ENCODE data around the gene DLG2.
"Not testable (repeated sequence)": the region's sequence is repeated elsewhere in the genome, so short reads cannot be mapped to it uniquely, and the experiment has no call there.

Gene DLG2

DNA sequence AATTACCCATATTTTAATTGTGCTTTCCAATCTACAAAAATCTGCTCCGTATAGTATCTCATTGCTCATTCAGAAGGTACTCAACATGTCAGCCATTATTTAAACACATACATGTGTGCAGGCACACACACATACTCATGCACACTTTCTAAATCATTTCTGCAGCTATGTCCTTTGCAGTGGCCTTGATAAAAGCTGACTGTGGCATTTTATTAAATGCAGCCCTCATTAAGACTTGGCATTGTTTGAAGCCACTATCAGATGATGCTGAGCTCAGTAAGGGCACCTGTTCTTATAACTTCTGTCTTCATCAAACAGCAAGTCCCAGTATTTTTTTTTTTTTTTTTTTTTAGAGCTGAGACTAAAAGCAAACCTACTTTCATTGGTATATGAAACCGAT lies 1269.1 kb downstream of the DLG2 start:
- Histone ChIP-seq H3K4me1 (ENCODE audit: insufficient read depth, low read length) (no peaks in the 10 kb centered on the region), H3K4me3 (ENCODE audit: low read depth in 1 of 2, low read length in 2 of 2) (no peak overlapping the region), H3K9ac (ENCODE audit: low read length) (no peak overlapping the region), H3K36me3 (ENCODE audit: insufficient read depth, low read length) (no peaks in the 10 kb centered on the region), H3K9me3 (ENCODE audit: low read length) (no peaks in the 10 kb centered on the region), H3K27me3 (ENCODE audit: control insufficient read depth in 1 of 2, insufficient read depth in 2 of 2, low read length in 2 of 2) (no peaks in the 10 kb centered on the region), H3K27ac (ENCODE audit: low read depth, low read length) (no peak overlapping the region)

- no peaks in the 10 kb centered on the region for H3K27me3 ChIP-seq (ENCODE audit: control insufficient read depth in 1 of 2, insufficient read depth in 2 of 2, low read length in 2 of 2)
- H3K9me3 ChIP-seq (ENCODE audit: low read length): no peaks in the 10 kb centered on the region
- no peaks in the 10 kb centered on the region for H3K36me3 ChIP-seq (ENCODE audit: insufficient read depth, low read length)
- no peak overlapping the region for H3K4me3 ChIP-seq (ENCODE audit: low read depth in 1 of 2, low read length in 2 of 2)
- H3K9ac ChIP-seq (ENCODE audit: low read length): no peak overlapping the region
- no peaks in the 10 kb centered on the region for H3K4me1 ChIP-seq (ENCODE audit: insufficient read depth, low read length)
- H3K27ac ChIP-seq (ENCODE audit: low read depth, low read length): no peak overlapping the region
Measured at GRCh38 chr11:84355911-84356310, 1271.2 kb downstream of the DLG2 start.

DNA sequence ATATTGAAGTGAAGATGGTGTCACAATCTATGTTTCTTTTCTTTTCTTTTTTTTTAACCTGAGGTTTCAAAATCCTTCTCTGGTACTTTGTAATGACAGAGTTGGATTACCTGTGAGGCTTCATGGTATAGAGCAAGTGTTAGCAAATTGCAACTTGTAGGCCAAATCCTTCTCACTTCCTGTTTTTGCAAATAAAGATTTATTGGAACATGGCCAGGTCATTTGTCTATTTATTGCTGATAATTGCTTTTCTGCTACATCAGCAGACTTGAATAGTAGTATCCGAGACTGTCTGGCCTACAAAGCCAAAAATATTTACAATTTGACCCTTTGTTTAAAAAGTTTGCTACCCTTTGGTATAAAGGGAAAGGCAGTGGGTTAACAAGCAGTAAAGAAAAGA lies 1281.5 kb downstream of the DLG2 start:
- Histone ChIP-seq H3K4me1 (ENCODE audit: insufficient read depth, low read length) (no peaks in the 10 kb centered on the region), H3K9me3 (ENCODE audit: low read length) (no peaks in the 10 kb centered on the region), H3K9ac (ENCODE audit: low read length) (no peak overlapping the region), H3K36me3 (ENCODE audit: insufficient read depth, low read length) (no peaks in the 10 kb centered on the region), H3K4me3 (ENCODE audit: low read depth in 1 of 2, low read length in 2 of 2) (no peak overlapping the region), H3K27ac (ENCODE audit: low read depth, low read length) (no peak overlapping the region), H3K27me3 (ENCODE audit: control insufficient read depth in 1 of 2, insufficient read depth in 2 of 2, low read length in 2 of 2) (no peaks in the 10 kb centered on the region)

GRCh38 chr11:84345027-84345426 lies 1282.1 kb downstream of the DLG2 start:
- H3K27ac ChIP-seq (ENCODE audit: low read depth, low read length): no peak overlapping the region
- no peaks in the 10 kb centered on the region for H3K9me3 ChIP-seq (ENCODE audit: low read length)

GRCh38 chr11:84339796-84340195 lies 1287.3 kb downstream of the DLG2 start:
- no peaks in the 10 kb centered on the region for H3K9me3 ChIP-seq (ENCODE audit: low read length)
- H3K9ac ChIP-seq (ENCODE audit: low read length): no peak overlapping the region
- no peaks in the 10 kb centered on the region for H3K4me1 ChIP-seq (ENCODE audit: insufficient read depth, low read length)
- no peaks in the 10 kb centered on the region for H3K36me3 ChIP-seq (ENCODE audit: insufficient read depth, low read length)
- no peak overlapping the region for H3K27ac ChIP-seq (ENCODE audit: low read depth, low read length)
- no peak overlapping the region for H3K4me3 ChIP-seq (ENCODE audit: low read depth in 1 of 2, low read length in 2 of 2)
- no peaks in the 10 kb centered on the region for H3K27me3 ChIP-seq (ENCODE audit: control insufficient read depth in 1 of 2, insufficient read depth in 2 of 2, low read length in 2 of 2)

More at GRCh38 chr11:84345027-84345426, 1282.1 kb downstream of the DLG2 start:
- Histone ChIP-seq H3K9ac (ENCODE audit: low read length) (no peak overlapping the region), H3K27me3 (ENCODE audit: control insufficient read depth in 1 of 2, insufficient read depth in 2 of 2, low read length in 2 of 2) (no peaks in the 10 kb centered on the region), H3K36me3 (ENCODE audit: insufficient read depth, low read length) (no peaks in the 10 kb centered on the region), H3K4me1 (ENCODE audit: insufficient read depth, low read length) (no peaks in the 10 kb centered on the region), H3K4me3 (ENCODE audit: low read depth in 1 of 2, low read length in 2 of 2) (no peak overlapping the region)

DNA sequence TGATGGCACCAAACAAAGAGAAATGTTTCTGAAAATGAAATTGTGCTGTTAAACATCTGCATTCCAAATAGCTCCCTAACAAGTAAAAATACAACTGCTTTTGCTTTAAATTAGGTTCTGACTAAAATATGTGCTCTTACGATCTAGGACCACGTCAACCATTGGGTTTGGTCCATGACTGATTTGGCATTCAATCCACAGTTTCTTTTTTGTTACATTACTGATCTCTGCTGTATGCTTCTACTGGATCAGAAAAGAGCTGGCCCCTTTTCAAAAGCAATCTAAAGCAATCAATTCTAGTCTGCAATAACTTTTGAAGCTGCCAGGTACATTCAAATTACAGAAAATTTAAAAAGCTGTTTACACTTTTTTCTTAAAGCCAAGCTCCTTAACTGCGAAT lies 1293.9 kb downstream of the DLG2 start:
- Histone ChIP-seq H3K27me3 (ENCODE audit: control insufficient read depth in 1 of 2, insufficient read depth in 2 of 2, low read length in 2 of 2) (no peaks in the 10 kb centered on the region), H3K4me1 (ENCODE audit: insufficient read depth, low read length) (no peaks in the 10 kb centered on the region), H3K27ac (ENCODE audit: low read depth, low read length) (no peak overlapping the region), H3K9me3 (ENCODE audit: low read length) (no peaks in the 10 kb centered on the region), H3K9ac (ENCODE audit: low read length) (no peak overlapping the region), H3K36me3 (ENCODE audit: insufficient read depth, low read length) (no peaks in the 10 kb centered on the region), H3K4me3 (ENCODE audit: low read depth in 1 of 2, low read length in 2 of 2) (no peak overlapping the region)

DNA sequence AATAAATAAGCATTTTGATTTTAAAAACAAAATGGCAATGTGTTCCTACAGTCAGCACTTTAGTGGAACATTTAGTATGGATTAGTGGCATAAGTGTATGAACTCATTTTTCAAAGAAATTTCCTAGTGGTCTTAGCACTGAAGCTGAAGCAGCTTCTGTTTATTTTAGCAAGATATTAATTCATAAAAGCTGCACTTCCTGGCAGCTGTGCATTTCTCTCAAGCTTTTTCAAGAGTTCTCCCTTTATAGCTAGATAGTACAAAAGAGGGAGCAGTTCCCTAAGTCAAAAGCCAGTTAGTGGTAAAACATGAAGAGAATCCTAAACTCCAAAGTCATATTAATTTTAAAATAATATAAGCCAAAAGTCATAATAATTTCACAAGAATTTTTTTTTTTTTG lies 1304.9 kb downstream of the DLG2 start:
- no peaks in the 10 kb centered on the region for H3K36me3 ChIP-seq (ENCODE audit: insufficient read depth, low read length)
- H3K9me3 ChIP-seq (ENCODE audit: low read length): no peaks in the 10 kb centered on the region
- H3K4me3 ChIP-seq (ENCODE audit: low read depth in 1 of 2, low read length in 2 of 2): no peak overlapping the region
- no peak overlapping the region for H3K27ac ChIP-seq (ENCODE audit: low read depth, low read length)
- H3K27me3 ChIP-seq (ENCODE audit: control insufficient read depth in 1 of 2, insufficient read depth in 2 of 2, low read length in 2 of 2): no peaks in the 10 kb centered on the region
- no peak overlapping the region for H3K9ac ChIP-seq (ENCODE audit: low read length)
- no peaks in the 10 kb centered on the region for H3K4me1 ChIP-seq (ENCODE audit: insufficient read depth, low read length)

GRCh38 chr11:84319863-84320262 lies 1307.3 kb downstream of the DLG2 start:
- H3K4me1 ChIP-seq (ENCODE audit: insufficient read depth, low read length): no peaks in the 10 kb centered on the region
- H3K27ac ChIP-seq (ENCODE audit: low read depth, low read length): no peak overlapping the region
- no peaks in the 10 kb centered on the region for H3K36me3 ChIP-seq (ENCODE audit: insufficient read depth, low read length)
- no peak overlapping the region for H3K9ac ChIP-seq (ENCODE audit: low read length)
- no peaks in the 10 kb centered on the region for H3K9me3 ChIP-seq (ENCODE audit: low read length)
- no peaks in the 10 kb centered on the region for H3K27me3 ChIP-seq (ENCODE audit: control insufficient read depth in 1 of 2, insufficient read depth in 2 of 2, low read length in 2 of 2)
- H3K4me3 ChIP-seq (ENCODE audit: low read depth in 1 of 2, low read length in 2 of 2): no peak overlapping the region

DNA sequence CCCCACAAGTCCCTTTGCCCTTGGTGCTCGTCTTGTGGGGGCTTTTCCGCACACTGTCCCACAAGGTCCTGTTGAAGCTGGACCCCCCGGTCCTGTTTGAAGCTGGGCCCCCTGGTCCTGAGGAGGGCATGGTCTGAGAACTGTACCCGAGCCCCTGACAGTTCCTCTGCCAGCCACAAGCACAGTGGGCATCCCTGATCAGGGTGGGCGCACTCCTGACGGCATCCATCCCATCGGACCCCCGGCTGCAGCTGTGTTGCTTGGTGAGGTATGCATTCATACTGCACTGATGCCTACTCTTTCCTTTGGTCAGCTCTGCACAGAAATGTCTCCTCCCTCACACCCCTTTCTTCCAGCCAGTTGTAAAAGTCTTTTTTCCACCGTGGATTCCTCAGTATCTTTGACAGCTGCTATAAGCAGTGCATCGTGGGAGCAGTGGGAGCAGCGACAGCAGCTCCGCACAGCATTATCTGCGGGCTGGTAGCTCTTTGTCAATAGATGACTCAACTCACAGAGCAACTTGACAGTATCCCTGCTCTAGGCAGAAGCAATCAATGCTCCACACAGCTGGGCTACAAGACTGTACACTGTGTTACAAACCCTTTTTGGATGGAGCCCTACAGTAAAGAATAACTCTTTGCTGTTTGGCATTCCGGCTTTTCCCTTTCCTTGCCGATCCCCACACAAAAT lies 1310.1 kb downstream of the DLG2 start:
- Histone ChIP-seq H3K36me3 (ENCODE audit: insufficient read depth, low read length) (no peaks in the 10 kb centered on the region), H3K27ac (ENCODE audit: low read depth, low read length) (no peak overlapping the region), H3K27me3 (ENCODE audit: control insufficient read depth in 1 of 2, insufficient read depth in 2 of 2, low read length in 2 of 2) (no peaks in the 10 kb centered on the region), H3K4me1 (ENCODE audit: insufficient read depth, low read length) (no peaks in the 10 kb centered on the region), H3K9ac (ENCODE audit: low read length) (no peak overlapping the region), H3K9me3 (ENCODE audit: low read length) (no peaks in the 10 kb centered on the region), H3K4me3 (ENCODE audit: low read depth in 1 of 2, low read length in 2 of 2) (no peak overlapping the region)

- H3K9ac ChIP-seq (ENCODE audit: low read length): no peak overlapping the region
- H3K4me1 ChIP-seq (ENCODE audit: insufficient read depth, low read length): no peaks in the 10 kb centered on the region
- no peaks in the 10 kb centered on the region for H3K9me3 ChIP-seq (ENCODE audit: low read length)
- H3K36me3 ChIP-seq (ENCODE audit: insufficient read depth, low read length): no peaks in the 10 kb centered on the region
- no peak overlapping the region for H3K4me3 ChIP-seq (ENCODE audit: low read depth in 1 of 2, low read length in 2 of 2)
- no peak overlapping the region for H3K27ac ChIP-seq (ENCODE audit: low read depth, low read length)
- no peaks in the 10 kb centered on the region for H3K27me3 ChIP-seq (ENCODE audit: control insufficient read depth in 1 of 2, insufficient read depth in 2 of 2, low read length in 2 of 2)
Measured at GRCh38 chr11:84313830-84314359, 1313.2 kb downstream of the DLG2 start.

DNA sequence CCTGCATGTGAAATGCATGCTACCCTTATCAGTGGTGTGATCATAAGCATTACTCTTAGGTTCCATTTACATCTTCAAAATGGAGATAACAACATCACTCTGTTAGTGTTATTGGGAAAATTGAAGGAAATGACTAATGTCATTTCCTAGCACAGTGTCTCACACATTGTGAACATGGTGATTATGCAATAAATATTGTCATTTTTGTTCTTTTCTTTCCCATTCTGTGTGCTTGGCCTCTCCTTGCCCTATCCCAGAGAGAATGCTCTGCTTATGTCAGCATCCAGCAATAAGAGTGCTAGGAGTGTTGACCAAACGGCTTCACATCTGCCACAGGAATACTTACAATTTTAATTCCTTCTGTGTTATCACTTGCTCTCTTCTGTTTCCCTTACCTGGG lies 1316.9 kb downstream of the DLG2 start:
- Histone ChIP-seq H3K36me3 (ENCODE audit: insufficient read depth, low read length) (no peaks in the 10 kb centered on the region), H3K4me1 (ENCODE audit: insufficient read depth, low read length) (no peaks in the 10 kb centered on the region), H3K27ac (ENCODE audit: low read depth, low read length) (no peak overlapping the region), H3K9me3 (ENCODE audit: low read length) (no peaks in the 10 kb centered on the region), H3K9ac (ENCODE audit: low read length) (no peak overlapping the region), H3K4me3 (ENCODE audit: low read depth in 1 of 2, low read length in 2 of 2) (no peak overlapping the region), H3K27me3 (ENCODE audit: control insufficient read depth in 1 of 2, insufficient read depth in 2 of 2, low read length in 2 of 2) (no peaks in the 10 kb centered on the region)

- not testable (repeated sequence) for H3K36me3 ChIP-seq (ENCODE audit: insufficient read depth, low read length); H3K9me3 ChIP-seq (ENCODE audit: low read length); H3K27me3 ChIP-seq (ENCODE audit: control insufficient read depth in 1 of 2, insufficient read depth in 2 of 2, low read length in 2 of 2); H3K9ac ChIP-seq (ENCODE audit: low read length); H3K27ac ChIP-seq (ENCODE audit: low read depth, low read length); H3K4me3 ChIP-seq (ENCODE audit: low read depth in 1 of 2, low read length in 2 of 2); H3K4me1 ChIP-seq (ENCODE audit: insufficient read depth, low read length)
Measured at GRCh38 chr11:84308491-84308890, 1318.7 kb downstream of the DLG2 start.
